Measurements from ENCODE around the gene SMYD3.

Gene SMYD3

GRCh38 chr1:245873883-245874671 is 633.0 kb downstream of the SMYD3 start:
- no peak overlapping the region for H3K4me3 ChIP-seq (ENCODE audit: low read depth, low read length)

GRCh38 chr1:245873068-245873467 is 634.0 kb downstream of the SMYD3 start:
- no peak overlapping the region for H3K4me3 ChIP-seq (ENCODE audit: low read depth, low read length)
- TF ChIP-seq, protein P1, sequence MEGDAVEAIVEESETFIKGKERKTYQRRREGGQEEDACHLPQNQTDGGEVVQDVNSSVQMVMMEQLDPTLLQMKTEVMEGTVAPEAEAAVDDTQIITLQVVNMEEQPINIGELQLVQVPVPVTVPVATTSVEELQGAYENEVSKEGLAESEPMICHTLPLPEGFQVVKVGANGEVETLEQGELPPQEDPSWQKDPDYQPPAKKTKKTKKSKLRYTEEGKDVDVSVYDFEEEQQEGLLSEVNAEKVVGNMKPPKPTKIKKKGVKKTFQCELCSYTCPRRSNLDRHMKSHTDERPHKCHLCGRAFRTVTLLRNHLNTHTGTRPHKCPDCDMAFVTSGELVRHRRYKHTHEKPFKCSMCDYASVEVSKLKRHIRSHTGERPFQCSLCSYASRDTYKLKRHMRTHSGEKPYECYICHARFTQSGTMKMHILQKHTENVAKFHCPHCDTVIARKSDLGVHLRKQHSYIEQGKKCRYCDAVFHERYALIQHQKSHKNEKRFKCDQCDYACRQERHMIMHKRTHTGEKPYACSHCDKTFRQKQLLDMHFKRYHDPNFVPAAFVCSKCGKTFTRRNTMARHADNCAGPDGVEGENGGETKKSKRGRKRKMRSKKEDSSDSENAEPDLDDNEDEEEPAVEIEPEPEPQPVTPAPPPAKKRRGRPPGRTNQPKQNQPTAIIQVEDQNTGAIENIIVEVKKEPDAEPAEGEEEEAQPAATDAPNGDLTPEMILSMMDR (IDR thresholded peaks at IDR 0.05; ENCODE audit: borderline replicate concordance, insufficient read depth, low read depth, low read length), result no peak

More at GRCh38 chr1:245873883-245874671, 633.0 kb downstream of the SMYD3 start:
- TF ChIP-seq, protein P1 (IDR thresholded peaks at IDR 0.05; ENCODE audit: borderline replicate concordance, insufficient read depth, low read depth, low read length), result no peak

- H3K4me3 ChIP-seq (ENCODE audit: low read depth, low read length), result no peak overlapping the region
- TF ChIP-seq, protein P1 (IDR thresholded peaks at IDR 0.05; ENCODE audit: borderline replicate concordance, insufficient read depth, low read depth, low read length), result no peak
Measured at GRCh38 chr1:245872475-245872874, 634.6 kb downstream of the SMYD3 start.

DNA sequence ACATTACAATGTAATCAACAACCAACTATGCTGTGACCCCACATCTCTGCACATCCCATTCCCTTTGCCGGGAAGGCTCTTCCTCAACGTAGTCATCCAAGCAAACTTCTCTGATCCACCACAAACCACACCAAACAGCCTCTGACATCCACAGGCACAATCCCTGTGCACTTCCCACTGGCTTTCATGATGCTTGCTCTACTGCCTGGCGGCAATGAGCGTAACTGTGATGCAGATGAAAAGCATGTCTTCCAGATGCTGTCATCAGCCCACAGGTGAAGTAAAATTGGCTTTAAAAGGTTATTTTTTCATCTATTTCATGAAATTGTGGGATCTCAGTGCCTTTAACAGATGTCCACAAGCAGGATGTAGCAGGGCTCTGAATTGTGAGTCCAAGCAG is 635.2 kb downstream of the SMYD3 start:
- TF ChIP-seq, protein P1 (IDR thresholded peaks at IDR 0.05; ENCODE audit: borderline replicate concordance, insufficient read depth, low read depth, low read length), result no peak
- no peak overlapping the region for H3K4me3 ChIP-seq (ENCODE audit: low read depth, low read length)

DNA sequence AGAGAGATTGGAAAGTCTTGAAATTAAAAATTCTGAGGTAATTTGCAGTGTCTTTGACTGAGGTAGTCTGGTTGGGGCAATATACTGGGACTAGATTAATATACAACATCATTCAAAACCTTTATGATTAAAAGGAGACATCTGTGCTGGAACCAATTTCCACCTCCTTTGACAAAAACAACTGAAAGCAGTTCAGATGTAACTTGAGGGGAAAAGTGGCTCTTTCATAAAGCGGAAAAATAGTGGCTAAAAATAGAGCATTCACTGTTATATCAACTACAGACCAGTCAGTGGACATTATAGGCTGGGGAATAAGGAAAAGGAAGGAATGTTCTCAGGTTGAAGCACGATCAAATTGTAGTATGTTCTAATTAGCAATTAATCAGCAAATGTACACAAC is 635.9 kb downstream of the SMYD3 start:
- TF ChIP-seq, protein P1 (IDR thresholded peaks at IDR 0.05; ENCODE audit: borderline replicate concordance, insufficient read depth, low read depth, low read length), result no peak
- H3K4me3 ChIP-seq (ENCODE audit: low read depth, low read length), result no peak overlapping the region

DNA sequence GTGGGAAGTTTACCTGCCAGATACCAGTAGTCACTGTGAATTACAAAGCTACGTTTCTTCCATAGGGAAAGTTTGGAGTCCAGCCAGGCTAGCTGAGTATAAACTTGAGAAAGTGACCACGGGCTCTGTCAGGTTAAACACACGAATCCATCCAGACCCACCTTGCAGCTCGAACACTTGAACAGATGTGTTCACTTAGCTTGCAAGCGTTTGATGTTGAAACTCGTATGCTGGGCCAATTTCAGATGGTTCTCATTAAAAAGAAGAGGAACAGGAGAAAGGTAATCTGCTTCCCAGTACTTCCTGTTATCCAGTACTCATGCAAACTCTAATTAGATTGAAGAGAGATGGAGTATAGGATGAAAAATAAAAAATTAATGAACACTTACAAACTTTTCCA is 636.4 kb downstream of the SMYD3 start:
- no peak overlapping the region for H3K4me3 ChIP-seq (ENCODE audit: low read depth, low read length)
- TF ChIP-seq, protein P1 (IDR thresholded peaks at IDR 0.05; ENCODE audit: borderline replicate concordance, insufficient read depth, low read depth, low read length), result no peak

DNA sequence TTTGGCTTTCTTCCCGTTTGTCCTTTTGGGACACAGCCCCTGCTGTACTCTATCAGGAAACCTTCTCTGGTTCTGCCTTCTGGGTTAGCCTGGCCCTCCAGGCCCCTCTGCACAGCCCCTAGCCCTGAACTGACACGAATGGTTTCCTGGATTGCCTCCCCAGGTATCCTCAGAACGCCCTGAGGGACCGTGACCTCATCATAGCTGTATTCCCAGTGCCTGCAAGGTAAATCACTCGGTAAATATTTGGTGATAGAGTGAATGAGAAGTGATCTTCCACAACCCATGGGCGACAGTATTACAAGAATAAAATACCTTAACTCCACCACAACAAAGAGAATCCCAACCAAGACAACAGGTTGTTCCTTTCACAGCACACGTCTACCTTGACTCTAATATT is 637.2 kb downstream of the SMYD3 start:
- TF ChIP-seq, protein P1 (IDR thresholded peaks at IDR 0.05; ENCODE audit: borderline replicate concordance, insufficient read depth, low read depth, low read length), result no peak
- no peak overlapping the region for H3K4me3 ChIP-seq (ENCODE audit: low read depth, low read length)
